HEK293 (cell line): ENCODE results near the gene CEP43.

ENCODE experiments used
- INSM2 ChIP-seq: fragments of 450-650 bp; formaldehyde crosslinking; IDR thresholded peaks from 2 replicates; pipeline ENCODE4 v1.5.1; 2016; ENCODE audit warnings: missing biosample characterization, missing genetic modification characterization
- RBAK ChIP-seq: fragments of 450-650 bp; formaldehyde crosslinking; IDR thresholded peaks from 2 replicates; pipeline ENCODE4 v1.5.1; 2016; ENCODE audit warnings: missing biosample characterization, missing genetic modification characterization
- SETDB1 ChIP-seq: IDR thresholded peaks from one replicate; pipeline ENCODE4 v1.6.1; 2017; ENCODE audit warnings: mild to moderate bottlenecking, low read length, moderate library complexity, mixed read lengths; ENCODE audit not compliant: insufficient read length
- ZBTB7A ChIP-seq: fragments of 450-650 bp; formaldehyde crosslinking; IDR thresholded peaks from 2 replicates; pipeline ENCODE4 v1.5.1; 2016; ENCODE audit warnings: low read depth, missing biosample characterization, missing genetic modification characterization
- ZEB2 ChIP-seq: fragments of 450-650 bp; formaldehyde crosslinking; IDR thresholded peaks from 2 replicates; pipeline ENCODE4 v1.5.1; 2016; ENCODE audit warnings: missing biosample characterization, missing genetic modification characterization
- ZFP37 ChIP-seq: fragments of 450-650 bp; formaldehyde crosslinking; IDR thresholded peaks from 2 replicates; pipeline ENCODE4 v1.5.1; 2016; ENCODE audit warnings: missing biosample characterization, missing genetic modification characterization
- ZNF341 ChIP-seq: fragments of 450-650 bp; formaldehyde crosslinking; IDR thresholded peaks from 2 replicates; pipeline ENCODE4; 2016; ENCODE audit warnings: low read depth, missing biosample characterization, missing genetic modification characterization
- ZNF404 ChIP-seq: fragments of 450-650 bp; formaldehyde crosslinking; IDR thresholded peaks from 2 replicates; pipeline ENCODE4 v1.5.1; 2017; ENCODE audit warnings: missing biosample characterization, missing genetic modification characterization
- ZNF473 ChIP-seq: fragments of 450-650 bp; formaldehyde crosslinking; IDR thresholded peaks from 2 replicates; pipeline ENCODE4 v1.5.1; 2017; ENCODE audit warnings: missing biosample characterization, missing genetic modification characterization
- ZNF529 ChIP-seq: fragments of 450-650 bp; formaldehyde crosslinking; IDR thresholded peaks from 2 replicates; pipeline ENCODE4 v1.5.1; 2017; ENCODE audit warnings: missing genetic modification characterization, missing biosample characterization; ENCODE audit not compliant: insufficient replicate concordance
- ZNF600 ChIP-seq: fragments of 450-650 bp; formaldehyde crosslinking; IDR thresholded peaks from 2 replicates; pipeline ENCODE4 v1.5.1; 2016; ENCODE audit warnings: missing biosample characterization, missing genetic modification characterization
- TF ChIP-seq, protein P1 (sequence below): fragments of 450-650 bp; formaldehyde crosslinking; IDR thresholded peaks from 2 replicates; pipeline ENCODE4 v1.5.1; 2016; ENCODE audit warnings: missing biosample characterization, missing genetic modification characterization
- TF ChIP-seq, protein P2 (sequence below): fragments of 450-650 bp; formaldehyde crosslinking; IDR thresholded peaks from 2 replicates; pipeline ENCODE4 v1.5.1; 2016; ENCODE audit warnings: missing biosample characterization, missing genetic modification characterization

GRCh38 chr6:166996406-166996805, 2.8 kb upstream of the CEP43 start:
- TF ChIP-seq ZBTB7A (tag by site-specific recombination), result no peak
- no peak for TF ChIP-seq ZEB2 (tag by site-specific recombination)
- TF ChIP-seq, protein P1, sequence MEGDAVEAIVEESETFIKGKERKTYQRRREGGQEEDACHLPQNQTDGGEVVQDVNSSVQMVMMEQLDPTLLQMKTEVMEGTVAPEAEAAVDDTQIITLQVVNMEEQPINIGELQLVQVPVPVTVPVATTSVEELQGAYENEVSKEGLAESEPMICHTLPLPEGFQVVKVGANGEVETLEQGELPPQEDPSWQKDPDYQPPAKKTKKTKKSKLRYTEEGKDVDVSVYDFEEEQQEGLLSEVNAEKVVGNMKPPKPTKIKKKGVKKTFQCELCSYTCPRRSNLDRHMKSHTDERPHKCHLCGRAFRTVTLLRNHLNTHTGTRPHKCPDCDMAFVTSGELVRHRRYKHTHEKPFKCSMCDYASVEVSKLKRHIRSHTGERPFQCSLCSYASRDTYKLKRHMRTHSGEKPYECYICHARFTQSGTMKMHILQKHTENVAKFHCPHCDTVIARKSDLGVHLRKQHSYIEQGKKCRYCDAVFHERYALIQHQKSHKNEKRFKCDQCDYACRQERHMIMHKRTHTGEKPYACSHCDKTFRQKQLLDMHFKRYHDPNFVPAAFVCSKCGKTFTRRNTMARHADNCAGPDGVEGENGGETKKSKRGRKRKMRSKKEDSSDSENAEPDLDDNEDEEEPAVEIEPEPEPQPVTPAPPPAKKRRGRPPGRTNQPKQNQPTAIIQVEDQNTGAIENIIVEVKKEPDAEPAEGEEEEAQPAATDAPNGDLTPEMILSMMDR (tag by site-specific recombination), result no peak
- TF ChIP-seq, protein P2, sequence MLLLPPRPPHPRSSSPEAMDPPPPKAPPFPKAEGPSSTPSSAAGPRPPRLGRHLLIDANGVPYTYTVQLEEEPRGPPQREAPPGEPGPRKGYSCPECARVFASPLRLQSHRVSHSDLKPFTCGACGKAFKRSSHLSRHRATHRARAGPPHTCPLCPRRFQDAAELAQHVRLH (tag by site-specific recombination), result no peak
- no peak for TF ChIP-seq SETDB1
- TF ChIP-seq ZNF341 (tag by site-specific recombination), result no peak
- no peak for TF ChIP-seq ZNF404
- no peak for TF ChIP-seq INSM2 (tag by site-specific recombination)
- TF ChIP-seq RBAK (tag by site-specific recombination), result no peak
- TF ChIP-seq ZFP37 (tag by site-specific recombination), result no peak
- TF ChIP-seq ZNF473 (tag by site-specific recombination), result no peak
- TF ChIP-seq ZNF529 (tag by site-specific recombination), result no peak
- no peak for TF ChIP-seq ZNF600 (tag by site-specific recombination)
